Esophagus muscularis mucosa (tissue), 4 donors: Measurements from ENCODE around the gene ISOC2.
"Not testable (repeated sequence)": the region's sequence is repeated elsewhere in the genome, so short reads cannot be mapped to it uniquely, and the experiment has no call there.

Source experiments
- CTCF ChIP-seq, 3 experiments: fragments of 200-600 bp in 2 of 3; fragments of 450-650 bp in 1 of 3; sonication (generic) in 2 of 3; IDR thresholded peaks; one replicate each; pipeline ENCODE4 v1.5.1; 2017 to 2019; ENCODE audit warnings: antibody characterized with exemption in 3 of 3, mild to moderate bottlenecking in 2 of 3, moderate library complexity in 1 of 3
- EP300 ChIP-seq: sonication (generic); formaldehyde crosslinking; IDR thresholded peaks from one replicate; pipeline ENCODE4 v1.6.1; 2017; ENCODE audit warnings: antibody characterized with exemption
- POLR2A ChIP-seq: fragments of 450-650 bp; IDR thresholded peaks from one replicate; pipeline ENCODE4 v1.6.1; 2017; ENCODE audit warnings: antibody characterized with exemption, moderate library complexity, mild to moderate bottlenecking, low read depth
- POLR2AphosphoS5 ChIP-seq, 2 donors: sonication (generic); formaldehyde crosslinking; IDR thresholded peaks; one replicate each; pipeline ENCODE4 v1.6.1; 2017; ENCODE audit warnings: antibody characterized with exemption in 2 of 2

- not testable (repeated sequence) for TF ChIP-seq CTCF (IDR thresholded peaks at IDR 0.05); POLR2A; EP300; POLR2AphosphoS5 (IDR thresholded peaks at IDR 0.05)
Measured at GRCh38 chr19:55496820-55497219, 35.4 kb upstream of the ISOC2 start.
